Measurements from ENCODE around the gene PPFIBP2. TPM values are rescaled to one million over a fixed set of nuclear protein-coding genes. Genes with fewer than 3 reads are reported as not detected.

Gene PPFIBP2
- total RNA-seq, 4 donors from 2014 or later: 8.0 to 26.5 (median 11.3) TPM

DNA sequence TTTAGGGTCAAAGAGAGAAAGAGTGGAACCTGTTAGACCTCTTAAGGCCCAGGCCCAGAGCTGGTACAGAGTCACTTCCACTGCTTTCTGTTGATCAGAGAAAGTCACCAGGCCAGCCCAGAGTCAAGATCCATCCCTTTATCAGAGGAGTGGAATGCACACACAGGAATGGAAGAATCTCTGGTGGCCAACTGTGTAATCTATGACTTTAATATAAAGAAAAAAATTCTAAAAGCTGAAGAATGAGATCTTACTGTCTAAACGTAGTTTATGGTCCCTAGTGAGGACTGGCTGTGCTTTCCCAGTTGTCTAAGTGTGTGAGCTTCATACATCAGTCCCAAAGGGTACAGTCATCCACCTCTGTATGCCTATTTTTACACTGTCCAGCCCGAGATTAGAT is 51.0 kb downstream of the PPFIBP2 start:
- 54 to 59% methylated on average over 2 of the region's 2 CpGs for WGBS, 2 donors (ENCODE audit: low coverage in 1 of 2)
- Histone ChIP-seq H3K4me1 (no peaks in the 10 kb centered on the region), H3K27me3 (no peaks in the 10 kb centered on the region), H3K27ac (no peak overlapping the region), H3K4me3 (no peak overlapping the region), H3K9me3 (no peaks in the 10 kb centered on the region), H3K36me3 (peaks cover 0 to 5% of the 10 kb centered on the region in 2 donors)
- TF ChIP-seq, protein P1, sequence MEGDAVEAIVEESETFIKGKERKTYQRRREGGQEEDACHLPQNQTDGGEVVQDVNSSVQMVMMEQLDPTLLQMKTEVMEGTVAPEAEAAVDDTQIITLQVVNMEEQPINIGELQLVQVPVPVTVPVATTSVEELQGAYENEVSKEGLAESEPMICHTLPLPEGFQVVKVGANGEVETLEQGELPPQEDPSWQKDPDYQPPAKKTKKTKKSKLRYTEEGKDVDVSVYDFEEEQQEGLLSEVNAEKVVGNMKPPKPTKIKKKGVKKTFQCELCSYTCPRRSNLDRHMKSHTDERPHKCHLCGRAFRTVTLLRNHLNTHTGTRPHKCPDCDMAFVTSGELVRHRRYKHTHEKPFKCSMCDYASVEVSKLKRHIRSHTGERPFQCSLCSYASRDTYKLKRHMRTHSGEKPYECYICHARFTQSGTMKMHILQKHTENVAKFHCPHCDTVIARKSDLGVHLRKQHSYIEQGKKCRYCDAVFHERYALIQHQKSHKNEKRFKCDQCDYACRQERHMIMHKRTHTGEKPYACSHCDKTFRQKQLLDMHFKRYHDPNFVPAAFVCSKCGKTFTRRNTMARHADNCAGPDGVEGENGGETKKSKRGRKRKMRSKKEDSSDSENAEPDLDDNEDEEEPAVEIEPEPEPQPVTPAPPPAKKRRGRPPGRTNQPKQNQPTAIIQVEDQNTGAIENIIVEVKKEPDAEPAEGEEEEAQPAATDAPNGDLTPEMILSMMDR (IDR thresholded peaks at IDR 0.05): no peak
- TF ChIP-seq EP300 (IDR thresholded peaks at IDR 0.05) (no peak), POLR2A (IDR thresholded peaks at IDR 0.05) (no peak)
- ATAC-seq: no peak

GRCh38 chr11:7567311-7567710 is 53.5 kb downstream of the PPFIBP2 start:
- TF ChIP-seq POLR2AphosphoS5 (IDR thresholded peaks at IDR 0.05) (no peak), EP300 (IDR thresholded peaks at IDR 0.05) (no peak), POLR2A (IDR thresholded peaks at IDR 0.05) (no peak)
- TF ChIP-seq, protein P1 (IDR thresholded peaks at IDR 0.05): no peak
- WGBS, 2 donors (ENCODE audit: low coverage in 1 of 2): 50 to 55% methylated on average over 1 of the region's 1 CpG
- Histone ChIP-seq H3K27me3 (no peaks in the 10 kb centered on the region), H3K9me3 (no peaks in the 10 kb centered on the region), H3K36me3 (peaks cover 0 to 5% of the 10 kb centered on the region in 2 donors), H3K4me1 (peaks cover 0 to 9% (median 0%) of the 10 kb centered on the region in 3 donors), H3K27ac (no peak overlapping the region), H3K4me3 (no peak overlapping the region)
- no peak for ATAC-seq

- H3K36me3 ChIP-seq: peaks cover 0 to 5% of the 10 kb centered on the region in 2 donors
- no peak for TF ChIP-seq POLR2A (IDR thresholded peaks at IDR 0.05)
- TF ChIP-seq POLR2AphosphoS5 (IDR thresholded peaks at IDR 0.05): no peak
- no peak for TF ChIP-seq EP300 (IDR thresholded peaks at IDR 0.05)
- TF ChIP-seq, protein P1 (IDR thresholded peaks at IDR 0.05): no peak
- peaks cover 0 to 12% (median 0%) of the 10 kb centered on the region in 3 donors for H3K4me1 ChIP-seq
- ATAC-seq: no peak
- peaks cover 3% of the 10 kb centered on the region for H3K27me3 ChIP-seq
- whole genome bisulfite sequencing, 2 donors (ENCODE audit: low coverage in 1 of 2): 75% methylated on average over 1 of the region's 1 CpG; no CpG with 5 or more reads in 1 of the 2 donors
- H3K9me3 ChIP-seq: no peaks in the 10 kb centered on the region
- no peak overlapping the region for H3K27ac ChIP-seq
- H3K4me3 ChIP-seq: no peak overlapping the region
Observed at GRCh38 chr11:7569044-7569443, 55.2 kb downstream of the PPFIBP2 start.

DNA sequence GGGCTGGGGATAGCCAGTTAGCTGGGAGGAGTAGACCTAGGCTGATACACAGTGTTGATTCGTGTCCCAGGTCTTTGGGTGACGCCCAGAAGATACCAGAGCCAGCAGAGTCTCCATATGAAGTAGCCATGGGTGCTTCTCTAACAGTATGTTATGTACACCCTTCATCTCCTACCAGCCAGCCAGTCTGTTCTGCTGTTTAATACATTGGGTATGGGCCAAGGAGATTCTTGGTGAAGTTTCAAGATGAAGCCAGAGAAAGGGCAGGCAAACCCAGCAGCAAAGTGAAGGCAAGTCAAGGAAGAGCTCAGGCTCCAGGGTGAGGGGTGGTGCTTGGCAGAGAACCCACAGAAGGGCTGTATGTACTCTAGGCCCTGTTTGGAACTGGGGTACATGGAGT is 56.4 kb downstream of the PPFIBP2 start:
- peaks cover 9% of the 10 kb centered on the region for H3K27me3 ChIP-seq
- TF ChIP-seq, protein P1 (IDR thresholded peaks at IDR 0.05): no peak
- TF ChIP-seq EP300 (IDR thresholded peaks at IDR 0.05) (no peak), POLR2A (IDR thresholded peaks at IDR 0.05) (no peak)
- H3K4me1 ChIP-seq: peaks cover 0 to 16% (median 0%) of the 10 kb centered on the region in 3 donors
- peaks cover 0 to 5% of the 10 kb centered on the region in 2 donors for H3K36me3 ChIP-seq
- H3K9me3 ChIP-seq: no peaks in the 10 kb centered on the region
- H3K4me3 ChIP-seq: no peak overlapping the region
- no peak for ATAC-seq
- WGBS, 2 donors (ENCODE audit: low coverage in 1 of 2): 90% methylated on average over 2 of the region's 2 CpGs; no CpG with 5 or more reads in 1 of the 2 donors
- H3K27ac ChIP-seq: no peak overlapping the region

GRCh38 chr11:7570938-7571521 is 57.2 kb downstream of the PPFIBP2 start:
- H3K4me1 ChIP-seq: peaks cover 0 to 24% (median 5%) of the 10 kb centered on the region in 3 donors
- WGBS, 2 donors (ENCODE audit: low coverage in 1 of 2): no CpG with 5 or more reads among the region's 1 CpG
- no peak overlapping the region for H3K4me3 ChIP-seq
- no peak for ATAC-seq
- no peak overlapping the region for H3K27ac ChIP-seq
- no peaks in the 10 kb centered on the region for H3K36me3 ChIP-seq
- H3K9me3 ChIP-seq: no peaks in the 10 kb centered on the region
- peaks cover 13% of the 10 kb centered on the region for H3K27me3 ChIP-seq
- no peak for TF ChIP-seq POLR2AphosphoS5 (IDR thresholded peaks at IDR 0.05)
- no peak for TF ChIP-seq EP300 (IDR thresholded peaks at IDR 0.05)
- TF ChIP-seq POLR2A (IDR thresholded peaks at IDR 0.05): no peak
- TF ChIP-seq, protein P1 (IDR thresholded peaks at IDR 0.05): no peak
